ENCODE data around the gene COX18. TPM values are rescaled to one million over a fixed set of nuclear protein-coding genes. Genes with fewer than 3 reads are reported as not detected.

Gene COX18
- total RNA-seq, 1 donor from 2014 or later = 22.2 TPM

- no peak for DNase-seq
These were observed 16.4 kb downstream of the COX18 start for GRCh38 chr4:73053076-73053475.

- DNase-seq = no peak
These were observed 17.9 kb downstream of the COX18 start for GRCh38 chr4:73051625-73052024.

- DNase-seq = no peak
These were observed 23.6 kb downstream of the COX18 start for GRCh38 chr4:73045879-73046278.

GRCh38 chr4:73037057-73037456 lies 32.5 kb downstream of the COX18 start:
- no peak for DNase-seq

- no peak for DNase-seq
These were observed 33.4 kb downstream of the COX18 start for GRCh38 chr4:73036123-73036522.

GRCh38 chr4:73034896-73035295 lies 34.6 kb downstream of the COX18 start:
- no peak for DNase-seq

GRCh38 chr4:73028621-73029020 lies 40.9 kb downstream of the COX18 start:
- DNase-seq = no peak

- DNase-seq = peak; percentile 56
These were observed 47.9 kb downstream of the COX18 start for GRCh38 chr4:73021634-73022033.

GRCh38 chr4:73019462-73020047 lies 50.0 kb downstream of the COX18 start:
- DNase-seq = peak; percentile 71

- no peak for DNase-seq
These were observed 50.9 kb downstream of the COX18 start for GRCh38 chr4:73018595-73018994.

GRCh38 chr4:73013310-73013709 lies 56.2 kb downstream of the COX18 start:
- no peak for DNase-seq

- no peak for DNase-seq
These were observed 56.8 kb downstream of the COX18 start for GRCh38 chr4:73012673-73013072.

GRCh38 chr4:73011629-73011985 lies 57.9 kb downstream of the COX18 start:
- no peak for DNase-seq

GRCh38 chr4:73010789-73011628 lies 58.5 kb downstream of the COX18 start:
- no peak for DNase-seq

GRCh38 chr4:73007526-73008100 lies 61.9 kb downstream of the COX18 start:
- DNase-seq = peak; percentile 6

- DNase-seq = no peak
These were observed 63.1 kb downstream of the COX18 start for GRCh38 chr4:73006286-73006990.

- no peak for DNase-seq
These were observed 64.0 kb downstream of the COX18 start for GRCh38 chr4:73005514-73005913.

Small RNA genes lying within 50 kb of the gene (small RNA-seq; reads per million reads assigned to genes)
- not detected for gene RNU6ATAC5P (ENCODE audit: low replicate concordance)

Other genes with a start within 250 kb of the COX18 start
- gene ANKRD17, start 189.1 kb upstream of the COX18 start, total RNA-seq = 90.9 TPM

All from tongue (tissue), 3 donors.